Motor neuron (in vitro differentiated cells): ENCODE measurements around the gene PRCP. TPM values are rescaled to one million over a fixed set of nuclear protein-coding genes. Genes with fewer than 3 reads are reported as not detected.
"Not testable (repeated sequence)": the region's sequence is repeated elsewhere in the genome, so short reads cannot be mapped to it uniquely, and the experiment has no call there.

ENCODE experiments used
- ATAC-seq, 8 experiments: fragments of 200-7000 bp; cut with Tn5 transposase; replicated peaks in 6 of 8; 2 replicates each; pipeline ENCODE4 v1.8.0; 2021; ENCODE audit warnings: mild to moderate bottlenecking in 8 of 8, moderate library complexity in 8 of 8
- H3K27ac ChIP-seq, 2 donors: fragments of 250-450 bp; sonication (Bioruptor Pico); 2 replicates each; pipeline ENCODE4 v1.9.0; 2021; ENCODE audit warnings: antibody characterized with exemption in 2 of 2, mild to moderate bottlenecking in 2 of 2, moderate library complexity in 1 of 2
- H3K4me1 ChIP-seq, 2 donors: fragments of 250-450 bp; sonication (Bioruptor Pico); replicated peaks in 1 of 2; 2 replicates each; pipeline ENCODE4 v1.6.1; 2021; ENCODE audit warnings: antibody characterized with exemption in 2 of 2, mild to moderate bottlenecking in 2 of 2, moderate library complexity in 1 of 2
- H3K4me3 ChIP-seq, 5 donors: fragments of 250-450 bp; sonication (Bioruptor Pico); 2 replicates each; pipeline ENCODE4 v1.9.0; 2021; ENCODE audit warnings: antibody characterized with exemption in 5 of 5, mild to moderate bottlenecking in 5 of 5, moderate library complexity in 4 of 5
- WGBS, 10 experiments: fragments of 450-650 bp; shearing (Covaris generic); methylation state at CpG; one replicate each; pipeline ENCODE4 v1.0.0; 2022; 5-methylcytosine and 5-hydroxymethylcytosine counted together
- in situ Hi-C, 9 experiments: fragments of 400-800 bp; cut with MboI; loops; one replicate each; pipeline ENCODE4 v1.15.0; 2021; ENCODE audit warnings: low sequenced_read_pairs in 9 of 9, low pct_unique_long_range_greater_than_20kb in 2 of 9; ENCODE audit not compliant: unreplicated experiment in 9 of 9
- total RNA-seq, 8 experiments: library from RNA; unstranded; fragments of 300-600 nt; gene quantifications; 2 replicates each; pipeline versions ENCODE4 v1.2.3 to v1.2.4, GENCODE V29; 2022

PRCP gene
- total RNA-seq, 8 experiments from 2014 or later = 19.6 to 118 (median 27.8) TPM

DNA sequence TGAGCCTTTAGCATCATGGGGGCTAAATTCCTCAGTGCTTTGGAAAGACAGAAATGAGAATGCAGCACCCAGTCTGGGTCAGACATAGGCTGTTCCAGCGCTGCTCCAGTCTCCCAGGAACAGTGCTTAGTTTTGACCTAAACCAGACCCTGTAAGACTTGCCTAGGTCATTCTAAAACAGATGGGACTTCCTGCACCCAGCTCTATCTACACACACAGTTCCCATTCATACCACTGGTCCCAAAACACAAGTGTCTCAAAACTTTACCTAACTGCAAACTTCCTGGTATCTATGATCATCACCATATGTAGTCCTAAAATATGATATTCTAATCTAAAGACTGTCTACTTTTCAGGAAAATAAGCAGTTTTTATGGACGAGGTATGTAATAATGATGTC, 37.9 kb downstream of the PRCP start:
- WGBS, 10 experiments = 29 to 100% (median 64%) methylated on average over 1 to 2 of the region's 2 CpGs; no CpG with 5 or more reads in 2 of the 10 experiments
- no peak for ATAC-seq
- Histone ChIP-seq H3K4me3 (no peak overlapping the region), H3K27ac (no peak overlapping the region), H3K4me1 (peaks cover 2 to 8% of the 10 kb centered on the region in 2 donors)
- in situ Hi-C loops = loop anchor here in 1 of 9 experiments (25.0 kb wide), 1 partner anchor 150 kb away; no protein-coding TSS in a partner anchor

DNA sequence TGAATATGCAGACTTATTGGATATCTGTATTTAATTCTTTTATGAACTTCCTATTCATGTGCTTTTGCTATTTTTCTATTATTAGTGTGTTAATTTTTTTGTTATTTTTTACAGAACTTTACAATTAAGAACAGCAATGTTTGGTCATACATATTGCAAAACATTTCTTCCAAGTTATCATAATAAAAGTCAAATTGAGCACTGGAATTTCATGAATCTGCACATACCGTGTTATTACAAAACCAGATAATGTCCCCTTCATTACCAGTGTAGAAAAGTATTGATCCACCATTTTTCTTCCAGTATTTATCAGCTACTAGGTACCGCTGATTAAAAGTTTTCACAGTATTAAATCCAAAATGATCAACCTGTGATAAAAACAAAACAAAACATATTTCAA, 40.5 kb downstream of the PRCP start:
- ATAC-seq = no peak

DNA sequence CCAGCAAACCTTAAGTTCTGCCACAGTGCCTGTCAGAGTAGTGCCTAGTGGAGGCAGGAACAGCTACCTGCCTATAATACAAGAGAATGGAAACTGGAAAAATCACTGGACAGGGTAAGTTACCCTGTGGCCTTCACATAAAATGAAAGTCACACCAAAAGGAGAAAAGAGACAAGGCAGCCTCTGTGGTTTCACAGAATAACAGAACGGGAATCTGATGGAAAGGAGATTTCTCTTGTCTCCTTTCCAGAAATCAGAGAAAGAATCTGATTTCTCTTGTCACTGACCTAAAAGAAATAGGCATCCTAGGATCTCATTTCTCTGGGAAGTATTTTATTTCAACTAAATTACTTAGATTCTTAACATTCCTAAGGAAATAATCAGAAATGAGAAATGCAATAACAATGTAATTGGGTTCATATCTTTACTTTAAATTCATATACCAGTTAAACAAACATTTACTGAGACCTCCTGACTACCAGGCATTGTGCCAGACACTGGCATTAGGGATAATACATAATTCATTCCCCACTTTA, 41.6 kb downstream of the PRCP start:
- no peak overlapping the region for H3K4me3 ChIP-seq
- WGBS, 10 experiments = 0 to 86% (median 30%) methylated on average over 1 of the region's 1 CpG; no CpG with 5 or more reads in 3 of the 10 experiments
- in situ Hi-C loops = loop anchor here in 1 of 9 experiments (25.0 kb wide), 1 partner anchor 146 kb away; no protein-coding TSS in a partner anchor
- peaks cover 0 to 5% of the 10 kb centered on the region in 2 donors for H3K4me1 ChIP-seq
- no peak overlapping the region for H3K27ac ChIP-seq
- peak in 4 of 8 experiments; percentile 17 to 45 (median 40) for ATAC-seq

More for the DNA sequence above, 40.5 kb downstream of the PRCP start:
- Histone ChIP-seq H3K4me3 (no peak overlapping the region), H3K4me1 (peaks cover 2 to 8% of the 10 kb centered on the region in 2 donors), H3K27ac (no peak overlapping the region)
- 55 to 100% (median 87%) methylated on average over 1 to 2 of the region's 2 CpGs for WGBS, 10 experiments
- in situ Hi-C loops = loop anchor here in 1 of 9 experiments (25.0 kb wide), 1 partner anchor 147 kb away; no protein-coding TSS in a partner anchor

DNA sequence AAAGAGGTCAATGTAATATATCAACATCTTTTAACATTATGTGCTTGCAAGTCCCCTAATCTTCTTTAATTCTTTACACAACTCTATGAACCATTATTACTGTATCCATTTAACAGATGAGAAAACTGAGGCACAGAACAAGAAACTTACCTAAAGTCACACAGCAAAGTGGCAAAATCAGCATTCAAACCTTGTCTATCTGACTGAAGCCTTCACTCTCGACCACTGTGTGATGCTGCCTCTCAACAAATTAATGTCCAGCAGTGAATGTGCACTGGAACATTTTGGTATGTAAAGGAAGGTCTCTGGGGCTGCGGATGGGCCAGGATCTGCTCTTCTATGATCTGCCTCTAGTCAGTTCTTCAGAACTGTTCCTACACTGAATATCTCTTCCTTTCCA, 42.1 kb downstream of the PRCP start:
- in situ Hi-C loops = loop anchor here in 1 of 9 experiments (25.0 kb wide), 1 partner anchor 146 kb away; no protein-coding TSS in a partner anchor
- ATAC-seq = peak in 1 of 8 experiments; percentile 22
- 25 to 100% (median 83%) methylated on average over 1 to 2 of the region's 2 CpGs for WGBS, 10 experiments
- no peak overlapping the region for H3K27ac ChIP-seq
- H3K4me1 ChIP-seq = peaks cover 0 to 5% of the 10 kb centered on the region in 2 donors
- H3K4me3 ChIP-seq = no peak overlapping the region

- Histone ChIP-seq H3K27ac (no peak overlapping the region), H3K4me3 (no peak overlapping the region), H3K4me1 (peaks cover 0 to 5% of the 10 kb centered on the region in 2 donors)
- WGBS, 10 experiments = 83 to 100% (median 100%) methylated on average over 1 to 2 of the region's 2 CpGs; no CpG with 5 or more reads in 1 of the 10 experiments
- in situ Hi-C loops = loop anchor here in 1 of 9 experiments (25.0 kb wide), 1 partner anchor 145 kb away; no protein-coding TSS in a partner anchor
- no peak for ATAC-seq
Measured at GRCh38 chr11:82857145-82857544, 43.1 kb downstream of the PRCP start.

DNA sequence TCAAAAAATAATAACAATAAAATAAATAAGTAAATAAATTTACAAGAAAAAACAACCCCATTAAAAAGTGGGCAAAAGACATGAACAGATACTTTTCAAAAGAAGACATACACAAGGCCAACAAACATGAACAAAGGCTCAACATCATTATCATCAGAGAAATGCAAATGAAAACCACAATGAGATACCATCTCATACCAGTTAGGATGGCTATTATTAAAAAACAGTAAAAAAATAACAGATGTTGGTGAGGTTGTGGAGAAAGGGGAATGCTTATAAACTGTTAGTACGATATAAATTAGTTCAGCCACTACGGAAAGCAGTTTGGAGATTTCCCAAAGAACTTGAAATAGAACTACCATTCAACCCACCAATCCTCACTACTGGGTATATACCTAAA, 44.6 kb downstream of the PRCP start:
- WGBS, 10 experiments = 87 to 100% (median 100%) methylated on average over 1 to 2 of the region's 2 CpGs; no CpG with 5 or more reads in 2 of the 10 experiments
- in situ Hi-C loops = loop anchor here in 1 of 9 experiments (25.0 kb wide), 1 partner anchor 143 kb away; no protein-coding TSS in a partner anchor

DNA sequence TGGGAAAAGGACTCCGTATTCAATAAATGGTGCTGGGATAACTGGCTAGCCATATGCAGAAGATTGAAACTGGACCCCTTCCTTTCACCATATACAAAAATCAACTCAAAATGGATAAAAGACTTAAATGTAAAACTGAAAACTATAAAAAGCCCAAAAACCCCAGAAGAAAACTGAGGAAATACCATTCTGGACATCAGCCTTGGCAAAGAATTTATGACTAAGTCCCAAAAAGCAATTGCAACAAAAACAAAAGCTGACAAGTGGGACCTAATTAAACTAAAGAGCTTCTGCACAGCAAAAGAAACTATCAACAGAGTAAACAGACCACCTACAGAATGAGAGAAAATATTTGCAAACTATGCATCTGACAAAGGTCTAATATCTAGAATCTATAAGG, 45.3 kb downstream of the PRCP start:
- not testable (repeated sequence) for H3K27ac ChIP-seq, H3K4me3 ChIP-seq
- in situ Hi-C loops = loop anchor here in 1 of 9 experiments (25.0 kb wide), 1 partner anchor 143 kb away; no protein-coding TSS in a partner anchor

More for the DNA sequence above, 44.6 kb downstream of the PRCP start:
- H3K27ac ChIP-seq = no peak overlapping the region
- H3K4me1 ChIP-seq = peaks cover 0 to 5% of the 10 kb centered on the region in 2 donors
- no peak overlapping the region for H3K4me3 ChIP-seq
- ATAC-seq = no peak

GRCh38 chr11:82854242-82854641, 46.0 kb downstream of the PRCP start:
- no peak for ATAC-seq
- Histone ChIP-seq H3K4me3 (no peak overlapping the region), H3K4me1 (peaks cover 0 to 5% of the 10 kb centered on the region in 2 donors), H3K27ac (no peak overlapping the region)
- in situ Hi-C loops = loop anchor here in 1 of 9 experiments (25.0 kb wide), 1 partner anchor 142 kb away; no protein-coding TSS in a partner anchor

More for the DNA sequence above, 45.3 kb downstream of the PRCP start:
- 67 to 100% (median 100%) methylated on average over 1 of the region's 1 CpG; no CpG with 5 or more reads in 1 of the 10 experiments for WGBS, 10 experiments
- not testable (repeated sequence) for H3K4me1 ChIP-seq, ATAC-seq

DNA sequence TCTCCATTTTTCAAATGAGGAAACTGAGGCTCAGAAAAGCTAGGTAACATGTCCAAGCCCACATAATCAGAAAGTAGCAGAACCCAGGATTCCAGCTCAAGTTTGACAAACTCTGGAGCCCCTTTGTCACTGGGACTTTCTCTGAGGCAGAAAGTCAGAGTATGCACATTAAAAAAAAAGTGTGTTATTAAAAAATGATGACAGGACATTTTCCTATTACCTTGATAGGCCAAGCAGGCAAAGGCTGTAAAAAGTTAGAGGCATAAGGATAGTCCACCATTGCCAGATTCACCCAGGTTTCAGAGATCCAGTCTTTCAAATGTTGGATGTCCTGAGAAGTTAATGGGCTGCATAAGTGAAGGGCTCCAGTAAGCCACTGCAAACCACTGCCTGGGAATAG, 51.4 kb downstream of the PRCP start:
- in situ Hi-C loops = no loop called here
- H3K4me3 ChIP-seq = no peak overlapping the region
- H3K27ac ChIP-seq = no peak overlapping the region
- H3K4me1 ChIP-seq = peaks cover 2 to 4% of the 10 kb centered on the region in 2 donors
- ATAC-seq = no peak

DNA sequence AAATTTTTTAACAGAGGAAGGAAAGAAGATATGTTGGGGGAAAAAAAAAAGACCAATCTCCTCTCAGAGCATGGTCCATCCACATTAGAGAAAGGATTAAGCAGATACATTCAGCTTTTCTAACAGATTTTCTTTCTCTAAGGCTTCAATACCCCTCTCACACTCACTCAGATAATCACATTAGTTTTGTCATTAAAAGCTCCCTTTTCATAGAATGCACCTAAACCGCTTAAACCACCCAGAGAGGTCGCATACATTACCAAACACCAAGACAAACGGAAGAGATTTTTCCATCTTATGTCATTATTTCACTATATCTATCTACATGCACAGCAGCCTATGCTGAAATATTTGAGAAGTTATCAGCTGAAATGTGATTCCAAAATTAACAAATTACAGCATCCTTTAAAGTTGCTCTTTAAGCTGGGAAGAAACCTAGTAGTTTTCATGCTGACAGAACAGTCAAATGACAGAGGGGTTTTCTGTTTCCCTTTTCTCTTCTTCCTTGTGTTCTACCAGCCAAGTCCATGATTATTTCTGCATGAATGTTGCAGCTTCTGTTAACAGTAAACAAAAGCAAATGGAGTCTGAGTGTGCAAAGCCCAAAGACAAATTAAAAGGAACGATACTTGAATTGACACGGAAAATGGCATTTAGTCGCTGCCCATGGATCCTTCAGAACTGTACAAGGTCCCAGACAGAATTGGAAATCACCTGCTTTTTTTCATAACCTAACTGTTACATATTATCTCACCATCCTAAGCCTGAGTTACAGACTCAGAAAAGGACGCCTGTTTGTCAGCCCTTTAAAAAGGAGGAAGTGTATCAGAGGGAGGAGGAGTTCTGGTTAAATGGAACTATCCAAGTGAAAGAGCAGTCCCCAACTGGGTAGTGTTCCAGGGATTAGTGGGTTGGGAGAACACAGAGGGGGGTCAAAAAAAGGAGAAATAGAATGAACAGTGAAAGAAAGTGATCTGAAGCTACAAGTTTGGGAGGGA, 54.6 kb downstream of the PRCP start:
- 25 to 87% (median 46%) methylated on average over 2 to 7 of the region's 7 CpGs; no CpG with 5 or more reads in 1 of the 10 experiments for WGBS, 10 experiments
- no peak overlapping the region for H3K27ac ChIP-seq

DNA sequence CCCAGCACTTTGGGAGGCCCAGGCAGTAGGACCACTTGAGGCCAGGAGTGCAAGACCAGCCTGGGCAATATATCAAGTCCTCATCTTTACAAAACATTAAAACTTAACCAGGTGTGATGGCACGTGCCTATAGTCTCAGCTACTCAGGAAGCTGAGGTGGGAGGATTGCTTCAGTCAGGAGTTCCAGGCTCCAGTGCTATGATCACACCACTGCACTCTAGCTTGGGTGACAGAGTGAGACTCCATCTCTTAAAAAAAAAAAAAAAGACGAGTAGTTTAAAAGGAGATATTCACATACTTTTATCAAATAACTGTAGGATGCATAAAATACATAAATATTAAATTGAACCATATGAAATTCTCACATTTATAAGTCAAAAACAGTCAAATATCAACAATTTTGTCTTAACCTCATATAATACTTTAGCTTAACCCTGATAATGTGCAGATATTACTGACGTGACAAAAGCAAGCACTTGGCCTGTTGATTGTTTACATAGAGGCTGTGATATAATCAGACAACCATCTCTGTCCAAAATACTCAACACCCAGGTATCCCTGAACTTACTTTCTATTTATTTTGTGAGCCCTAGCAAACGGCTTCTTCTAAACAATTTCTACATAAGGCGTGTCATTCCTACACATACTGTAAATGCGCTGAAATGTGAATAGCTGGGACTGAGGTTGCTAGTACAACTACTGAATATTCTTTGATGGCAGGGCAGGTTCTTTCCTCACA, 57.0 kb downstream of the PRCP start:
- 65 to 100% (median 89%) methylated on average over 2 to 6 of the region's 6 CpGs; no CpG with 5 or more reads in 1 of the 10 experiments for WGBS, 10 experiments
- H3K27ac ChIP-seq = no peak overlapping the region
- no peak for ATAC-seq
- no peak overlapping the region for H3K4me3 ChIP-seq
- peaks cover 2 to 4% of the 10 kb centered on the region in 2 donors for H3K4me1 ChIP-seq
- in situ Hi-C loops = no loop called here

More for the DNA sequence above, 54.6 kb downstream of the PRCP start:
- Histone ChIP-seq H3K4me1 (peaks cover 2 to 4% of the 10 kb centered on the region in 2 donors), H3K4me3 (no peak overlapping the region)
- no peak for ATAC-seq
- in situ Hi-C loops = no loop called here

- in situ Hi-C loops = no loop called here
- H3K27ac ChIP-seq = no peak overlapping the region
- 50 to 100% (median 67%) methylated on average over 1 to 2 of the region's 2 CpGs; no CpG with 5 or more reads in 5 of the 10 experiments for WGBS, 10 experiments
- peak in 5 of 8 experiments; percentile 37 to 84 (median 60) for ATAC-seq
- H3K4me3 ChIP-seq = no peak overlapping the region
- H3K4me1 ChIP-seq = peaks cover 2 to 4% of the 10 kb centered on the region in 2 donors
Measured at GRCh38 chr11:82842019-82842418, 58.2 kb downstream of the PRCP start.
